Measurements from ENCODE around the gene ARGFX.

ARGFX gene

GRCh38 chr3:121567649-121568048 is at the start of gene ARGFX:
Gene ARGFX, plus strand, starts transcription at chr3:121567949. Its CDS starts 2,765 bp downstream, at chr3:121570714.
- no peak for FAIRE-seq
- no peak for TF ChIP-seq POLR2A (IDR thresholded peaks at IDR 0.05; ENCODE audit: low read depth, low read length)

GRCh38 chr3:121517953-121518655 is 49.6 kb upstream of the ARGFX start:
- no peak for DNase-seq (ENCODE audit: insufficient read length, low spot score)
- no peak for FAIRE-seq
- no peak for TF ChIP-seq POLR2A (IDR thresholded peaks at IDR 0.05; ENCODE audit: low read depth, low read length)

More at GRCh38 chr3:121567649-121568048, at the start of gene ARGFX:
- DNase-seq (ENCODE audit: insufficient read length, low spot score) = no peak

- no peak for FAIRE-seq
- no peak for TF ChIP-seq POLR2A (IDR thresholded peaks at IDR 0.05; ENCODE audit: low read depth, low read length)
- no peak for DNase-seq (ENCODE audit: insufficient read length, low spot score)
Observed at GRCh38 chr3:121520510-121520909, 47.2 kb upstream of the ARGFX start.

GRCh38 chr3:121529308-121529707 is 38.4 kb upstream of the ARGFX start:
- no peak for TF ChIP-seq POLR2A (IDR thresholded peaks at IDR 0.05; ENCODE audit: low read depth, low read length)
- no peak for DNase-seq (ENCODE audit: insufficient read length, low spot score)
- FAIRE-seq = no peak

GRCh38 chr3:121531269-121531668 is 36.5 kb upstream of the ARGFX start:
- DNase-seq (ENCODE audit: insufficient read length, low spot score) = no peak
- no peak for FAIRE-seq
- no peak for TF ChIP-seq POLR2A (IDR thresholded peaks at IDR 0.05; ENCODE audit: low read depth, low read length)

- DNase-seq (ENCODE audit: insufficient read length, low spot score) (no peak), FAIRE-seq (no peak)
- no peak for TF ChIP-seq POLR2A (IDR thresholded peaks at IDR 0.05; ENCODE audit: low read depth, low read length)
Observed at GRCh38 chr3:121542924-121543323, 24.8 kb upstream of the ARGFX start.

- no peak for FAIRE-seq
- no peak for TF ChIP-seq POLR2A (IDR thresholded peaks at IDR 0.05; ENCODE audit: low read depth, low read length)
- DNase-seq (ENCODE audit: insufficient read length, low spot score) = no peak
Observed at GRCh38 chr3:121545049-121545573, 22.6 kb upstream of the ARGFX start.

- FAIRE-seq (peak; percentile 95), DNase-seq (ENCODE audit: insufficient read length, low spot score) (peak; percentile 68)
- peak; percentile 56; the same call in 1 of the 2 replicates for TF ChIP-seq POLR2A (IDR thresholded peaks at IDR 0.05; ENCODE audit: low read depth, low read length)
Observed at GRCh38 chr3:121545574-121546455, 21.9 kb upstream of the ARGFX start, which contains the start of gene POLQ. Gene POLQ, minus strand, starts transcription at chr3:121545988. Its CDS starts 111 bp downstream, at chr3:121545877.

GRCh38 chr3:121552379-121552778 is 15.4 kb upstream of the ARGFX start:
- DNase-seq (ENCODE audit: insufficient read length, low spot score) = no peak
- no peak for TF ChIP-seq POLR2A (IDR thresholded peaks at IDR 0.05; ENCODE audit: low read depth, low read length)
- no peak for FAIRE-seq

- DNase-seq (ENCODE audit: insufficient read length, low spot score) = no peak
Observed at GRCh38 chr3:121552797-121553196, 15.0 kb upstream of the ARGFX start.

GRCh38 chr3:121557426-121557934 is 10.3 kb upstream of the ARGFX start:
- no peak for DNase-seq (ENCODE audit: insufficient read length, low spot score)
- FAIRE-seq = no peak
- TF ChIP-seq POLR2A (IDR thresholded peaks at IDR 0.05; ENCODE audit: low read depth, low read length) = no peak

More at GRCh38 chr3:121552797-121553196, 15.0 kb upstream of the ARGFX start:
- FAIRE-seq = no peak
- TF ChIP-seq POLR2A (IDR thresholded peaks at IDR 0.05; ENCODE audit: low read depth, low read length) = no peak

- TF ChIP-seq POLR2A (IDR thresholded peaks at IDR 0.05; ENCODE audit: low read depth, low read length) = no peak
- no peak for FAIRE-seq
- no peak for DNase-seq (ENCODE audit: insufficient read length, low spot score)
Observed at GRCh38 chr3:121562148-121562547, 5.6 kb upstream of the ARGFX start.

- no peak for FAIRE-seq
- TF ChIP-seq POLR2A (IDR thresholded peaks at IDR 0.05; ENCODE audit: low read depth, low read length) = no peak
- DNase-seq (ENCODE audit: insufficient read length, low spot score) = no peak
Observed at GRCh38 chr3:121566773-121567172, 976 bp upstream of the ARGFX start.

- TF ChIP-seq POLR2A (IDR thresholded peaks at IDR 0.05; ENCODE audit: low read depth, low read length) = no peak
Observed at GRCh38 chr3:121574449-121574848, 6.7 kb downstream of the ARGFX start.

More at GRCh38 chr3:121574449-121574848, 6.7 kb downstream of the ARGFX start:
- DNase-seq (ENCODE audit: insufficient read length, low spot score) (peak; percentile 13), FAIRE-seq (peak; percentile 83)

Data from H54 (cell line).